Activated CD4-positive, alpha-beta memory T cell treated with anti-CD3 and anti-CD28 coated beads, Interleukin-2, amount 10 ng/mL, durations not matched to agents 7 days and 5 days (primary cell): ENCODE data around the gene IFNG. TPM values are rescaled to one million over a fixed set of nuclear protein-coding genes. Genes with fewer than 3 reads are reported as not detected.
"Not testable (repeated sequence)": the region's sequence is repeated elsewhere in the genome, so short reads cannot be mapped to it uniquely, and the experiment has no call there.

Experiments
- CTCF ChIA-PET: fragments of 350-600 bp; sonication (Branson Sonifier 250); formaldehyde crosslinking; loops from one replicate; lab custom pipeline; 2021; ENCODE audit warnings: antibody characterized with exemption, inconsistent platforms; lab: Charles Lee
- POLR2A ChIA-PET: fragments of 350-600 bp; sonication (Branson Sonifier 250); formaldehyde crosslinking; loops from one replicate; lab custom pipeline; 2021; ENCODE audit warnings: antibody characterized with exemption; lab: Charles Lee
- DNase-seq: peaks from one replicate; pipeline ENCODE4 v3.0.0-alpha.2; 2020
- H3K27ac Mint-ChIP-seq: one replicate; pipeline ENCODE4 v1.8.0; 2021; ENCODE audit warnings: mild to moderate bottlenecking, mixed read lengths
- H3K27me3 Mint-ChIP-seq: one replicate; pipeline ENCODE4 v1.8.0; 2021; ENCODE audit warnings: mixed read lengths
- H3K36me3 Mint-ChIP-seq: one replicate; pipeline ENCODE4 v1.8.0; 2021; ENCODE audit warnings: low read depth, mixed read lengths
- H3K4me1 Mint-ChIP-seq: one replicate; pipeline ENCODE4 v1.8.0; 2021; ENCODE audit warnings: mixed read lengths
- H3K4me3 Mint-ChIP-seq: one replicate; pipeline ENCODE4 v1.8.0; 2021; ENCODE audit warnings: mild to moderate bottlenecking, mixed read lengths
- H3K9me3 Mint-ChIP-seq: one replicate; pipeline ENCODE4 v1.8.0; 2021; ENCODE audit warnings: mixed read lengths
- total RNA-seq, 2 experiments: library from RNA; stranded (reverse); gene quantifications; one replicate each; pipeline ENCODE4 v1.2.3, GENCODE V29; 2021

IFNG gene
- total RNA-seq, 2 experiments from 2014 or later = 22.0 to 25.0 TPM

DNA sequence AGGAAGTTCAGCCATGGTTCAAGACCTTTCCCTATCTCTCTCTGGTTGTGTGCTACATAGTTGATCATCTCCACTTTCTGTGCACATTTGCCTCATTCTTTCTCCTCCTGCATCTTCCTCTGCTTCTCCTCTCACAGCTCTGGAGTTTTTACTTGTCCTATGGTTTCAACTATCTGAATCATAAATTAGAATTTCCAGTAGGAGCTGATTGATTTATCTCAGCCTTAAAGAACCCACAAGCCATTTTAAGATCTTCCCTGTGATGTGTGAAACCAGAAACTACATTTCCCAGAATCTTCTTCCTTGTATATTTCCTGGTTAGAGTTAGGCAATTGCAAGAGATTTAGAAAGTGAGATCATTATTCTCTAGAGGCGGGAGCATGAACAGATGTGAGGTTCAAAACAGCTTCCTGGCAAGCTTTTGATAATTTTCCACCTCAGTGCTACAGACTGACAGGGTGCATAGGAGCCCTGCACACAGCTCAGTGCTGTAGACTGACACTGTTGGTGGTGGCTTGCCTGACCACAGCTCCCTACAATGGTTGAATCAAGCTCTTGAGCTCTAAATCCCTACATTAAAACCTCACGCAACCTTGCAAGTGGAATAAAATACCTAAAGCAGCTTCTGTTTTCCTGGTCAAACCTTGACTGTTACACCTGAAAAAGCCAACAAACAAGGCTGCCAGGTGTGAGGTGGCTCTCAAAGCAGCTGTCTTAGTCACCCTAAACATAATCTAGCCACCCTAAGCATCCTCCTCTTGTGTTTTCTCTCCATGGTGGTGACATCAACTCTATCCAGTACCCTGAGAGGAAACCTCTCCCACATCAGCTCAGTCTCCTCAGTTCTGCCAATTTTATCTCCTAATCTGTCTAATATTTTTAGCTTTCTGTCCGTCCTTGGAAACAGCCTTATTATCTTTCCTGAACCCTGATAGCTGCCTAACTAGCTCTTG lies 21.5 kb upstream of the IFNG start:
- Mint-ChIP-seq H3K27me3 (peaks cover 9% of the 10 kb centered on the region), H3K4me1 (peaks cover 50% of the 10 kb centered on the region), H3K9me3 (peaks cover 4% of the 10 kb centered on the region), H3K4me3 (no peak overlapping the region), H3K27ac (peak overlapping the region; percentile 74), H3K36me3 (peaks cover 4% of the 10 kb centered on the region)
- DNase-seq = peak; percentile 59
- ChIA-PET POLR2A (interaction anchor here (0.6 to 3.4 kb wide), 16 partner anchors 9 to 911 kb away, joined by 3 to 14 read pairs (median 4); partner anchors contain the start of genes IFNG and MDM2), CTCF (interaction anchor here (0.6 to 2.1 kb wide), 11 partner anchors 8 to 282 kb away, joined by 3 to 11 read pairs (median 5); no protein-coding TSS in a partner anchor)

DNA sequence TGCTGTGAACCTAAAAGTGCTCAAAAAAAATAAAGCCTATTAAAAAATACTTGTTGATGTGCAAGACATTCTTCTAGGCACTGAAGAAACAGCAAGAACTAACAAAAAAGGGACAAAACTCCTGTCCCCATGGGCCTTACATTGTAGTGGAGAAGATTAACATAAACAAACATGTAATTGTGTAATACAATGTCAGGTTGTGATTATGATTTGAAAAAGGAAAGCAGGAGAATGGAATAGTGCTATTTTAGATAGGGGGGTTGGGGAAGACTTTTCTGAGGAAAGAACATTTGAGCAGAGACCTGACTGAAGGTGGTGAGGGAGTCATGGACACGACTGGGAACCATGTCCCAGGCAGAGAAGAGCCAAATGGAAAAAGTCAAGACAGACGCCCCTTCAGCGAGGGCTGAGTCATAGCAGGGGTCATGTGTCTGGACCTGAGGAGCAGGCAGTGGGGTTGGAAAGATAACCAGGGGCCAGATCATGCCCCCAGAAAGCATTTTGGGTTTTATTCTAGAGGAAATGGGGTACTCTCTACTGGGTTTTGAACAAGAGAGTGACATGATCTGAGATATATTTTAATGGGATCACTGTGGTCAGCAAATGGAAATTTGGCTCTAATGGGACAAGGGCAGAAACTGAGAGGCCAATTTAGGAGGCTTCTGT lies 19.4 kb upstream of the IFNG start:
- Mint-ChIP-seq H3K27me3 (peaks cover 1% of the 10 kb centered on the region), H3K27ac (no peak overlapping the region), H3K9me3 (peaks cover 7% of the 10 kb centered on the region), H3K36me3 (peaks cover 4% of the 10 kb centered on the region), H3K4me1 (peaks cover 67% of the 10 kb centered on the region), H3K4me3 (no peak overlapping the region)
- no peak for DNase-seq
- ChIA-PET POLR2A (interaction anchor here (0.8 to 3.4 kb wide), 2 partner anchors 13 to 59 kb away, joined by 3 to 14 read pairs; no protein-coding TSS in a partner anchor), CTCF (interaction anchor here (1.4 to 2.0 kb wide), 2 partner anchors 10 to 59 kb away, joined by 4 to 5 read pairs; no protein-coding TSS in a partner anchor)

DNA sequence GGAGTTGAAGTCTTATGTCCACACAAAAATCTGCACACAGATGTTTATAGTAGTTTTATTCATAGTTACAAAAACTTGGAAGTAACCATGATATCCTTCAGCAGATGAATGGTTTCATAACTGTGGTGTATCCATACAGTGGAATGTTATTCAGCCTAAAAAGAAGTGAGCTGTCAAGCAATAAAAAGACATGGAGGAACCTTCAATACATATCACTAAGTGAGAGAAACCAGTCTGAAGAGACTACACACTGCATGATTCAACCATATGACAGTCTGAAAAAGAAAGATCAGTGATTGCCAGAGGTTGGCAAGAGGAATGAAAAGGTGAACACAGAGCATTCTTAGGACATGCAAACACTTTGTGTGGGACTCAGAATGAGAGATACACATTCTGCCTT lies 18.6 kb upstream of the IFNG start:
- peaks cover 67% of the 10 kb centered on the region for H3K4me1 Mint-ChIP-seq
- H3K27ac Mint-ChIP-seq = no peak overlapping the region
- peaks cover 4% of the 10 kb centered on the region for H3K36me3 Mint-ChIP-seq
- no peaks in the 10 kb centered on the region for H3K27me3 Mint-ChIP-seq
- no peak overlapping the region for H3K4me3 Mint-ChIP-seq
- H3K9me3 Mint-ChIP-seq = peaks cover 7% of the 10 kb centered on the region
- ChIA-PET CTCF (interaction anchor here (2.5 kb wide), 1 partner anchor 21 kb away, joined by 16 read pairs; no protein-coding TSS in a partner anchor), POLR2A (interaction anchor here (2.8 kb wide), 1 partner anchor 59 kb away, joined by 12 read pairs; no protein-coding TSS in a partner anchor)
- no peak for DNase-seq

DNA sequence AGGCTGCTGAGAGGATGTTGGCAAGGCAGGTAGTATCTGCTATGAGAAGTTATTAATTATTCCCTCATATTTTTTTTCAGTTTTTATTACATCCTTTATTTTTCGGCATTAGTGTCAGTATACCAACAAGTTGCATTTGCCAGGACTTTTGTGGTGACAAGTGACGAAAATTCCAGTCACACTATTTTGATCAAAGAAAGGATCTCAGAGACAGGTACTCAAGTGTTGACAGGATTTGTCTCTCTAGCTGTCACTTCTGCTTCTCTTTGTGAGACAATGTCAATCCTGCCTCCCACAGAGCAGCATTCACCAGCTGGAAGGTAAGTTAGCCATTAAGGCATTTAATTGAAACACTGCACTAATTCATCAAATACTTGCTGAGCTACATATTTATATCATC lies 18.0 kb upstream of the IFNG start:
- ChIA-PET POLR2A (interaction anchor here (0.5 to 2.8 kb wide), 4 partner anchors 12 to 159 kb away, joined by 3 to 12 read pairs (median 6); no protein-coding TSS in a partner anchor), CTCF (interaction anchor here (1.9 to 2.5 kb wide), 2 partner anchors 20 to 21 kb away, joined by 6 to 16 read pairs; no protein-coding TSS in a partner anchor)
- Mint-ChIP-seq H3K27ac (no peak overlapping the region), H3K4me1 (peaks cover 67% of the 10 kb centered on the region), H3K36me3 (peaks cover 4% of the 10 kb centered on the region), H3K9me3 (peaks cover 7% of the 10 kb centered on the region), H3K27me3 (no peaks in the 10 kb centered on the region), H3K4me3 (no peak overlapping the region)
- DNase-seq = no peak

DNA sequence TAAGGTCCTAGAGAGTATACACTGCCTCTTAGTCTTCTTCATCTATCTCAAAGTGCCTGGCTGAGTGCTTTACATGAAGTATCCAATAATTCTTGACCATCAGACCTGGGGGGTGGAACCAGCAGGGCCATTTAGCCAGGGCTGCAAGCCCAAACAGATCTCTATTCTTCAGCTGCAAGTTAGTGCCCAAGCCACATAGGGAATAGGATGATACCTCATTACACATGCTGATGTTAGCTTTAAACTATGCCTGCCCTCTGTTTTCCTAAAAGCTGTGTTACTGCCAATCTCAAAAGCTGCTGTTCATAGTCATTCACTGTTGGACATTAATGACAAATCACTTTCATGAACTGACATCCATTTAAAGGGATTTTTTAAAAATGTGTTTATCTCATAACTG lies 16.7 kb upstream of the IFNG start:
- H3K4me3 Mint-ChIP-seq = no peak overlapping the region
- H3K27ac Mint-ChIP-seq = peak overlapping the region; percentile 42
- H3K4me1 Mint-ChIP-seq = peaks cover 61% of the 10 kb centered on the region
- H3K27me3 Mint-ChIP-seq = no peaks in the 10 kb centered on the region
- CTCF ChIA-PET = interaction anchor here (0.8 to 2.5 kb wide), 5 partner anchors 13 to 135 kb away, joined by 3 to 16 read pairs (median 6); no protein-coding TSS in a partner anchor
- POLR2A ChIA-PET = interaction anchor here (0.7 to 2.8 kb wide), 6 partner anchors 14 to 57 kb away, joined by 4 to 12 read pairs (median 5); no protein-coding TSS in a partner anchor
- H3K9me3 Mint-ChIP-seq = peaks cover 7% of the 10 kb centered on the region
- peaks cover 4% of the 10 kb centered on the region for H3K36me3 Mint-ChIP-seq
- DNase-seq = no peak

DNA sequence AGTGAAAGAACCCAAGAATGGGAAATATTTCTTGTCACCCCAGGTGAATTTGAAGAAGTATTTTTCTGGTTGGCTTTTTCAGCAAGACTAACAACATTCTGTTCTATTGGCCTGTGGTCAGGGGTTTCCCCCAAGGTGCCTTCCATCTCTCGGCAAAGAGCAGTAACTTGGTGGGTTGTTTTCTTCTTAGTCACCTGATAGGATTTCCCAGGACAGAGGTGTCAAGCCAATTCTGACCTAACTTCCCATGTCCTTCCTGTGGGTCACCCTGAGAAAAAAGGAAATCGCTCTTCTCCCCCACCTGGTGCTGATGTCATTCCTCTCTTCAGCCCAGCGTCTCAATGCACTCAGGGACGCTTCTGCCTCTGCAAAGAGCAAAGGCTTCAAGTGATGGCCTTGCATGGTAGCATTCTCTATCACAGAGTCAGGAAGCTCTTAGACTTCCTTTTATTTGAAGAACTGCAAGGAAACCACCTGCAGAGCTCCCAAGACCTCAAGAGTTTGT lies 16.1 kb upstream of the IFNG start:
- H3K4me1 Mint-ChIP-seq = peaks cover 54% of the 10 kb centered on the region
- peak overlapping the region; percentile 19 for H3K4me3 Mint-ChIP-seq
- ChIA-PET POLR2A (interaction anchor here (0.7 to 2.8 kb wide), 6 partner anchors 14 to 56 kb away, joined by 4 to 12 read pairs (median 5); no protein-coding TSS in a partner anchor), CTCF (interaction anchor here (0.8 to 2.5 kb wide), 4 partner anchors 13 to 135 kb away, joined by 4 to 16 read pairs (median 6); no protein-coding TSS in a partner anchor)
- peaks cover 7% of the 10 kb centered on the region for H3K9me3 Mint-ChIP-seq
- H3K27me3 Mint-ChIP-seq = no peaks in the 10 kb centered on the region
- H3K36me3 Mint-ChIP-seq = peaks cover 4% of the 10 kb centered on the region
- H3K27ac Mint-ChIP-seq = peak overlapping the region; percentile 42
- DNase-seq = peak; percentile 67

DNA sequence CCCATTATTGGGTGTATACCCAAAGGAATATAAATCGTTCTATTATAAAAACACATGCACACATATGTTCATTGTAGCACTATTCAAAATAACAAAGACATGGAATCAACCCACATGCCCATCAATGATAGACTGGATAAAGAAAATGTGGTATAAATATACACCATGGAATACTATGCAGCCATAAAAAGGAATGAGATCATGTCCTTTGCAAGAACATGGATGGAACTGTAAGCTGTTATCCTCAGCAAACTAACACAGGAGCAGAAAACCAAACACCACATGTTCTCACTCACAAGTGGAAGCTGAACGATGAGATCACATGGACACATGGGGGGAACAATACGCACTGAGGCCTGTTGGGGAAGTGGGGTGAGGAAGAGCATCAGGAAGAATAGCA lies 15.2 kb upstream of the IFNG start:
- H3K36me3 Mint-ChIP-seq, POLR2A ChIA-PET, H3K27me3 Mint-ChIP-seq, DNase-seq, H3K9me3 Mint-ChIP-seq, CTCF ChIA-PET, H3K4me3 Mint-ChIP-seq: not testable (repeated sequence)
- Mint-ChIP-seq H3K27ac (peak overlapping the region; percentile 41), H3K4me1 (peaks cover 49% of the 10 kb centered on the region)

DNA sequence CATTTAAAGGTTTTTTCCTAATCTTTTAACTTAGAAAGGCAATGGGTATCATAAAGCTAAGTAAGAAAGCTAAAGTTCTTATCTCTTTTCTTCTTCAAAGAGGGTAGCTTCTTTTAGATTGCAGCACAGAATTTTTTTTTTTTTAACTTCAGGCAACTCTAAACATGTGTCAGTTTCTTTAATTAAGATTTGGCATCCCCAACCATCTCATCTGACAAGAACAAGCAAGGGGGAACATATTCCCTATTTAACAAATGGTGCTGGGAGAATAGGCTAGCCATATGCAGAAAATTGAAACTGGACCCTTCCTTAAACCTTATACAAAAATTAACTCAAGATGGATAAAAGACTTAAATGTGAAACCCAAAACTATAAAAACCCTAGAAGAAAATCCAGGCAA lies 14.3 kb upstream of the IFNG start:
- Mint-ChIP-seq H3K27ac (no peak overlapping the region), H3K27me3 (no peaks in the 10 kb centered on the region), H3K9me3 (peaks cover 5% of the 10 kb centered on the region), H3K4me3 (no peak overlapping the region), H3K4me1 (peaks cover 43% of the 10 kb centered on the region), H3K36me3 (peaks cover 1% of the 10 kb centered on the region)
- DNase-seq = no peak
- CTCF ChIA-PET = interaction anchor here (0.7 to 2.5 kb wide), 3 partner anchors 15 to 133 kb away, joined by 4 to 13 read pairs (median 4); partner anchors contain the start of gene IFNG
- POLR2A ChIA-PET = no interaction called here

DNA sequence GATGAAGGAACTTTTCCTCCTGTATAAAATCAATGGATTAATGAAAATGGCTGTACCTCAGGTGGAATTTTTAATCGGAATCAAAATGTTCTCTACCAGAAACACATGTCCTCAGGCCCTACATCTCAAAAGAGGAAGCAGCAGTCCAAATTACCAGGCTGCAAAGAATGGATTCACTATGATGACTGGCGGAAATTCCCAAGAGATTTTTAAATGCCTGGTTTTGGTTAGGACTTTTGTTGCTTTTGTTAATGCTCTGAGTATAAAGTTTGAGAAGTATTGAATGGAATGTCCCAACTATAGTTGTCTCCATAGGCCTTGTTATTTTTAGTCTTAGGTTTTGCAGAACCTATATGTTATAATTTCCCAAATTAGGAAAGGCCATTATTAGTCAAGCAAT lies 11.2 kb upstream of the IFNG start:
- Mint-ChIP-seq H3K27ac (no peak overlapping the region), H3K4me1 (peaks cover 13% of the 10 kb centered on the region), H3K36me3 (no peaks in the 10 kb centered on the region), H3K9me3 (peaks cover 3% of the 10 kb centered on the region), H3K27me3 (no peaks in the 10 kb centered on the region), H3K4me3 (no peak overlapping the region)
- ChIA-PET CTCF (interaction anchor here (0.6 to 1.3 kb wide), 3 partner anchors 10 to 130 kb away, joined by 3 to 4 read pairs (median 4); partner anchors contain the start of gene IFNG), POLR2A (no interaction called here)
- DNase-seq = no peak

DNA sequence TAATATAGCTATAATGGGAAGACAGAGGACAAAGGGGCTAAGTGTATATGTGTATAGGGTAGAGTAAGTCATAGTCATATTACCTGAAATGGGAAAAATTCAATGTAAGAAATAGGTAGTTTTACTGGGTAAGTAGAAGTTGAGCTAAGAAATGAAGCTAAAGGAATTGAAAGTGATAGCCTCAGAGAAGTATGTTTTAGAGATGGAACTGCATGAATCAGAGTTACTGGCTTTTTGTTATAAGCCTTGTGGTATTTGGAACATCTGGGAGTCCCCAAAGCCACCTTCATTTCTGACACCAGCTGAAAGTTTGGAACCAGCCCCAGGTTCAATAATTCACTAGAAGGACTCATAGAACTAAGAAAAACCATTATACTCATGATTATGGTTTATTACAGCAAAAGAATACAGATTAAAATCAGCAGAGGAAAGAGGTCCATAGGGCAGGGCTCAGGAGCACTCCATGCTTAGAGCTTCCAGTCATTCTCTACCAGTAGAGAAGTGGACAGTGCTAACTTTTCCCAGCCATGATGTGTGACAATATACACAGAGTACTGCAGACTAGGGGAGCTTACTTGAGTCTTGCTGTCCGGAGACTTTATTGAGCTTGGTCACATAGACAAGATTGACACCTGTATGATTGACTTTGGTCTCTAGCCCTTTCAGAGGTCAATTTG lies 9.8 kb upstream of the IFNG start:
- Mint-ChIP-seq H3K27me3 (peaks cover 2% of the 10 kb centered on the region), H3K4me1 (peaks cover 3% of the 10 kb centered on the region), H3K36me3 (no peaks in the 10 kb centered on the region)

DNA sequence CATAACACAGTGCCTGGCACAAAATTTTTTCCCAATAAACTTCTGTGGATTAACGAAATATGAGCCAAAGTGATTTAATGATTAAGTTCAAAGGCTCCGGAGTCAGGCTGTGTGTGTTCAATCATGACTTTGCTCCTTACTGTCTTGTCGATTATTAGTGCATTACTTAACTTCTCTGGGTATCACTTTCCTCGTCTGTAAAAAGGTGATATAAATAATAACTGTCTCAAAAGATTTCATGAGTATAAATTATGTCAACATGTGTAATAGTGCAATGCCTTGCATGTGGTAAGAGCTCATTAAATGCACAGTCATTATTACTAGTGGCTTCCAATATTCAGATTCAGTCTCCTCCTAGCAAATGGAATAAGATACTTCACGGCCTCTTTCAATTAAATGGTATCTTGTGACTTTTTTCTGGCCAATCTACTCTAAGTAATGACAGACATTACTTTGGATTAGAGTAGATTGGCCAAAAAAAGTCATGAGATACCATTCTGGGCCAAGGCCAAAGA lies 6.8 kb upstream of the IFNG start:
- Mint-ChIP-seq H3K27ac (no peak overlapping the region), H3K4me1 (peaks cover 22% of the 10 kb centered on the region), H3K36me3 (no peaks in the 10 kb centered on the region), H3K4me3 (no peak overlapping the region), H3K27me3 (peaks cover 2% of the 10 kb centered on the region), H3K9me3 (no peaks in the 10 kb centered on the region)
- POLR2A ChIA-PET = no interaction called here
- no peak for DNase-seq
- CTCF ChIA-PET = interaction anchor here (1.4 kb wide), 1 partner anchor 126 kb away, joined by 5 read pairs; no protein-coding TSS in a partner anchor

More for the DNA sequence above, 9.8 kb upstream of the IFNG start:
- no peak for DNase-seq
- H3K4me3 Mint-ChIP-seq = no peak overlapping the region
- H3K27ac Mint-ChIP-seq = no peak overlapping the region
- CTCF ChIA-PET = interaction anchor here (1.1 to 1.2 kb wide), 2 partner anchors 55 to 129 kb away, joined by 4 to 5 read pairs; no protein-coding TSS in a partner anchor
- H3K9me3 Mint-ChIP-seq = peaks cover 2% of the 10 kb centered on the region
- POLR2A ChIA-PET = no interaction called here
